Tibial artery (tissue), 4 donors: ENCODE results near the gene MED9.
A peak's percentile ranks its signal among the peaks of the same experiment; 100 is the strongest.

Source experiments
- DNase-seq, 2 donors: peaks; one replicate each; pipeline ENCODE4 v3.0.0-alpha.2; 2019
- H3K27ac ChIP-seq, 2 donors: fragments of 200-600 bp; sonication (generic) in 1 of 2; 1 replicate in 1 of 2; 2 replicates in 1 of 2; pipeline ENCODE4 v1.5.1; 2018 to 2019; ENCODE audit warnings: mild to moderate bottlenecking in 1 of 2
- H3K27me3 ChIP-seq, 2 donors: fragments of 200-600 bp; sonication (generic) in 1 of 2; one replicate each; pipeline versions ENCODE4 v1.5.1 to v1.6.0; 2016 to 2019
- H3K36me3 ChIP-seq, 3 donors: fragments of 200-600 bp; sonication (generic) in 2 of 3; one replicate each; pipeline ENCODE4 v1.5.1; 2016 to 2019; ENCODE audit warnings: mild to moderate bottlenecking in 2 of 3
- H3K4me1 ChIP-seq, 4 donors: fragments of 200-600 bp; sonication (generic) in 2 of 4; 1 replicate in 3 of 4; 2 replicates in 1 of 4; pipeline ENCODE4 v1.5.1; 2016 to 2019
- H3K4me3 ChIP-seq, 2 donors: fragments of 200-600 bp; sonication (generic) in 1 of 2; 1 replicate in 1 of 2; 2 replicates in 1 of 2; pipeline ENCODE4 v1.5.1; 2018 to 2019; ENCODE audit warnings: mild to moderate bottlenecking in 2 of 2
- H3K9me3 ChIP-seq, 3 donors: fragments of 200-600 bp; sonication (generic) in 1 of 3; one replicate each; pipeline ENCODE4 v1.5.1; 2016 to 2019
- CTCF ChIP-seq, 2 experiments: fragments of 200-600 bp in 1 of 2; fragments of 450-650 bp in 1 of 2; IDR thresholded peaks; one replicate each; pipeline ENCODE4 v1.5.1; 2017 to 2019; ENCODE audit warnings: antibody characterized with exemption in 2 of 2, mild to moderate bottlenecking in 1 of 2, moderate library complexity in 1 of 2
- intact Hi-C: fragments of 100-400 bp; cut with DNase I; formaldehyde crosslinking; loops from one replicate; pipeline ENCODE4 v1.15.0; 2023; ENCODE audit warnings: low total_unique reads

MED9 gene

GRCh38 chr17:17494499-17494869 lies 17.7 kb downstream of the MED9 start:
- intact Hi-C loops = no loop called here
- no peak for DNase-seq
- Histone ChIP-seq H3K27ac (peak overlapping the region; percentile 57 to 76), H3K27me3 (no peaks in the 10 kb centered on the region), H3K9me3 (no peaks in the 10 kb centered on the region), H3K4me1 (peaks cover 0 to 35% (median 19%) of the 10 kb centered on the region in 4 donors), H3K4me3 (peak overlapping the region; percentile 58 to 80), H3K36me3 (peaks cover 5 to 32% (median 17%) of the 10 kb centered on the region in 3 donors)
- TF ChIP-seq CTCF (IDR thresholded peaks at IDR 0.05) = no peak

GRCh38 chr17:17494870-17495535 lies 18.2 kb downstream of the MED9 start:
- peak; percentile 41 to 78 for DNase-seq
- Histone ChIP-seq H3K36me3 (peaks cover 5 to 30% (median 17%) of the 10 kb centered on the region in 3 donors), H3K9me3 (no peaks in the 10 kb centered on the region), H3K27me3 (no peaks in the 10 kb centered on the region), H3K27ac (peak overlapping the region; percentile 57 to 76), H3K4me1 (peaks cover 0 to 35% (median 19%) of the 10 kb centered on the region in 4 donors), H3K4me3 (peak overlapping the region; percentile 58 to 80)
- intact Hi-C loops = loop anchor here (5.0 kb wide), 2 partner anchors 72 to 97 kb away; partner anchors contain the start of gene PEMT
- no peak for TF ChIP-seq CTCF (IDR thresholded peaks at IDR 0.05)

GRCh38 chr17:17495536-17496188 lies 18.9 kb downstream of the MED9 start:
- Histone ChIP-seq H3K27ac (peak overlapping the region; percentile 57 to 76), H3K4me3 (peak overlapping the region; percentile 58 to 80), H3K36me3 (peaks cover 5 to 23% (median 17%) of the 10 kb centered on the region in 3 donors), H3K27me3 (no peaks in the 10 kb centered on the region), H3K4me1 (peaks cover 0 to 35% (median 19%) of the 10 kb centered on the region in 4 donors), H3K9me3 (no peaks in the 10 kb centered on the region)
- peak; percentile 37 to 68 for DNase-seq
- no peak for TF ChIP-seq CTCF (IDR thresholded peaks at IDR 0.05)
- intact Hi-C loops = loop anchor here (5.0 kb wide), 2 partner anchors 72 to 97 kb away; partner anchors contain the start of gene PEMT

- Histone ChIP-seq H3K4me1 (peaks cover 0 to 35% (median 19%) of the 10 kb centered on the region in 4 donors), H3K27me3 (no peaks in the 10 kb centered on the region), H3K27ac (peak within 1 kb of the TSS; percentile 57 to 76), H3K9me3 (no peaks in the 10 kb centered on the region), H3K4me3 (peak within 1 kb of the TSS; percentile 58 to 80), H3K36me3 (peaks cover 5 to 15% (median 11%) of the 10 kb centered on the region in 3 donors)
- intact Hi-C loops = loop anchor here (5.0 kb wide), 2 partner anchors 71 to 96 kb away; partner anchors contain the start of gene PEMT
- DNase-seq = peak; percentile 83 to 94
- TF ChIP-seq CTCF (IDR thresholded peaks at IDR 0.05) = peak; percentile 93 to 94
These were observed 19.6 kb downstream of the MED9 start, which contains the start of gene RASD1 for GRCh38 chr17:17496189-17497064. TSS of gene RASD1 (minus strand) at chr17:17496395. CDS start at chr17:17496181, 214 bp downstream.
